ELR (cell line): Measurements from ENCODE around the gene INO80D.
A peak's percentile ranks its signal among the peaks of the same experiment; 100 is the strongest.
"Not testable (repeated sequence)": the region's sequence is repeated elsewhere in the genome, so short reads cannot be mapped to it uniquely, and the experiment has no call there.

Experiments
- DNase-seq: peaks from one replicate; pipeline ENCODE4 v3.0.0-alpha.2; 2015; ENCODE audit warnings: low read depth

INO80D gene, protein sequence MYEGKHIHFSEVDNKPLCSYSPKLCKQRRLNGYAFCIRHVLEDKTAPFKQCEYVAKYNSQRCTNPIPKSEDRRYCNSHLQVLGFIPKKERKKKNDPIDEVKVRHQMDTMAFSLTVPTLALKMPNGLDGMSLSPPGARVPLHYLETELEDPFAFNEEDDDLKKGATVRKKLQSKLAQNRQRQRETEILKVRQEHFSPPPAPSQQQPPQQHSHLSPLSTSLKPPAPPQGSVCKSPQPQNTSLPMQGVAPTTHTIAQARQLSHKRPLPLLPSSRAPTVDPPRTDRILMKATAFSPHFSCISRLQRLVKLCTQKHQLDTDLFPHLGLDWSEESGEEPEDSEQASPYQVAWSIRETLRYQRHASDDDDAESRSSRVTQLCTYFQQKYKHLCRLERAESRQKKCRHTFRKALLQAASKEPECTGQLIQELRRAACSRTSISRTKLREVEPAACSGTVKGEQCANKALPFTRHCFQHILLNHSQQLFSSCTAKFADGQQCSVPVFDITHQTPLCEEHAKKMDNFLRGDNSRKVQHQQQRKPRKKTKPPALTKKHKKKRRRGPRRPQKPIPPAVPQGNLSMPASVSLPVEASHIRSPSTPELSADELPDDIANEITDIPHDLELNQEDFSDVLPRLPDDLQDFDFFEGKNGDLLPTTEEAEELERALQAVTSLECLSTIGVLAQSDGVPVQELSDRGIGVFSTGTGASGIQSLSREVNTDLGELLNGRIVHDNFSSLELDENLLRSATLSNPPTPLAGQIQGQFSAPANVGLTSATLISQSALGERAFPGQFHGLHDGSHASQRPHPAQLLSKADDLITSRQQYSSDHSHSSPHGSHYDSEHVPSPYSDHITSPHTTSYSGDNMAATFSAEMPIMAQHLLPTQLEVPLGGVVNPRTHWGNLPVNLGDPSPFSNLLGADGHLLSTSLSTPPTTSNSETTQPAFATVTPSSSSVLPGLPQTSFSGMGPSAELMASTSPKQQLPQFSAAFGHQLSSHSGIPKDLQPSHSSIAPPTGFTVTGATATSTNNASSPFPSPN

GRCh38 chr2:206085742-206086445, at the start of gene INO80D:
Gene INO80D (minus strand): TSS chr2:206086174. CDS start chr2:206063016, 23,158 bp downstream.
- DNase-seq = peak; percentile 90

- peak; percentile 41 for DNase-seq
Measured at GRCh38 chr2:206127656-206128055, 41.7 kb upstream of the INO80D start.

- DNase-seq = no peak
Measured at GRCh38 chr2:206125901-206126300, 39.9 kb upstream of the INO80D start.

DNA sequence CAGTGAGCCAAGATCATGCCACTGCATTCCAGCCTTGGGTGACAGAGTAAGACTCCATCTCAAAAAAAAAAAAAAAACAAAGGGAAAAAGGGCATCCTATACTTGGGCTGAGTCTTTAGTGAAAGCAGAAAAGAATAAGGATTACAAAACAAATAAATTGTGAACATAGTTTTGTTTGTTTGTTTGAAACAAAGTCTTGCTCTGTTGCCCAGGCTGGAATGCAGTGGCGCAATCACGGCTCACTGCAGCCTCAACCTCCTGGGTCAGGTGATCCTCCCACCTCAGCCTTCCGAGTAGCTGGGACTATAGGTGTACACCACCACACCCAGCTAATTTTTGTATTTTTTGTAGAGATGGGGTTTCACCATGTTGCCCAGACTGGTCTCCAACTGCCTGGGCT, 36.6 kb upstream of the INO80D start:
- not testable (repeated sequence) for DNase-seq

DNA sequence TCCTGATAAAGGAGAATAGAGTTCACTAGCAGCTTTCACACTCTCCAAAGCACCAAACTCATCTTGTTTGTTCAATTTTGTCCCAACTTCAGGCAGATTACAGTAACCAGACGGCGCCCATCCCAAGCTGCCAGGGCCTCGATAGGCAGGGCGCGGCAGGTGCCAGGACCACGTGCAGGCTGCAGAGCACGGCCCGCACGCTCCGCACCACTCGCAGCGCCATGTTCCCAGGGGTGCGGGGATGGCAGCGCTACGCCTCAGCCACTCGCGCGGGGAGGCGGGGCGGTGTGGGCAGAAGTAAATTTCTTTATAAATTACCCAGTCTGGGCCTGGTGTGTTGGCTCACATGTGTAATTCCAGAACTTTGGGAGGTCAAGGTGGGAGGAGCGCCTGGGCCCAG, 30.3 kb upstream of the INO80D start:
- no peak for DNase-seq

- DNase-seq = peak; percentile 17
Measured at GRCh38 chr2:206115026-206115578, 29.1 kb upstream of the INO80D start.

DNA sequence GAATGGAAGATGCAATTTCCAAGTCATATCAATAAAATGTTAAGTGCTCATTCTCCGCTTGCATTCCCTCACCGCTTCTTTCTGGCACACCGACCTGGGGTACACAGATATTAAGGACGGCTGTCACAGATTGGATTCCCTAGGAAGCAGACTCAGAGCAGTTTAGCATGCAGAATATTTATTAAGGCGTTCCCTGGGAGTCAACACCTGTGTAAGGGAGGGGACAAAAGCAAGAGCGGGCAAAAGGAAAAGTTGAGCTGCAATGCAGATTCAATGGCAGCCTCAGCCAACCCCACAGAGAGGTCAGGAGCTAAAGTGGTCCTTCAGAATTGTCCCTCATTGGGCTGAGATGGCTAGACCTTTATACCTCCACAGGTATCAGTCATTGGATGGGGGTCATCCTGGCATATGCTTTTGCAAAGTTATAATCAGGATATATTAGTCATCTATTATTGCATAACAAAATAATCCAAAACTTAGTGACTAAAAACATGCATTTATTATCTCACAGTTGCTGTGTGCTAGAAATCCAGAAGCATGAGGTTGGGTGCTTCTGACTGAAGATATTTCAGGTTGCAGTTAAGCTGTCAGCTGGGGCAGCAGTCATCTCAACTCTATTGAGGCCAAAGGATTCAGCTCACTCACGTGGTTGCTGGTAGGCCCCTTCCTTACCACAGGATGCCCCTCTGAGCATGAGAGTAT, 27.0 kb upstream of the INO80D start:
- DNase-seq = peak; percentile 39

DNA sequence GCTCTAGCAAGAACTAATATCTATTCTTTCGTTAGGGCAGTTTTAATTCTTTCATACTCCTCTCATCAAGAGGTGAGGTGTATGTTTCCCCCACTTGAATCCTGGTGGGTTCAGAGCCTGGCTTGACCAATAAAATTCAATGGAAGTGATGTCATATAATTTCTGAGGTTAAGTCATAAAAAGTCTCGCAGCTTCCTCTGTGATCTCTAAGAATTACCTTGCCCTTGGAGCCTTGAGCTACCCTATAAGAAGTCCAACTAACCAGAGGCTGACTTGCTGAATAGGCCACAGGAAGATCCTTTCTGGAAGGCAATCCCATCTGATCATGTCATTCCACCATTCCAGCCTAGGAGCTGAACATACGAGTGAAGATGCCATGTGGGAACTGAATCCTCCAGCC, 26.1 kb upstream of the INO80D start:
- DNase-seq = peak; percentile 3

DNA sequence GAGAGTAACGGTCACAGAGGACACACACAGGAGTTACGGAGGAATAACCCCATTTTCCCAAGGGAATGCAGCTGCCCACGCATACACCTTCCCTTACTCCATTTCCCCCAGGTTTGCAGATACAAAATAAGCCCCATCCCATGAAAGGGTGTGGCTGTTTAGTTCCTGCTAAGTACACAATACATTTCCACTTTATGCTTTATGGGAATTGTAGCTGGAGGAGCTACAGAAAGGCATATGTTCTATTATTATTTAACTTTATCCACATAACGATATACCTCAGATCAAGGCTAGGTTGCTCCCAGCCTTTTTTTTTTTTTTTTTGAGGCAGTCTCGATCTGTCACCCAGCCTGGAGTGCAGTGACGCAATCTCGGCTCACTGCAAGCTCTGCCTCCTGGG, 22.7 kb upstream of the INO80D start:
- no peak for DNase-seq

DNA sequence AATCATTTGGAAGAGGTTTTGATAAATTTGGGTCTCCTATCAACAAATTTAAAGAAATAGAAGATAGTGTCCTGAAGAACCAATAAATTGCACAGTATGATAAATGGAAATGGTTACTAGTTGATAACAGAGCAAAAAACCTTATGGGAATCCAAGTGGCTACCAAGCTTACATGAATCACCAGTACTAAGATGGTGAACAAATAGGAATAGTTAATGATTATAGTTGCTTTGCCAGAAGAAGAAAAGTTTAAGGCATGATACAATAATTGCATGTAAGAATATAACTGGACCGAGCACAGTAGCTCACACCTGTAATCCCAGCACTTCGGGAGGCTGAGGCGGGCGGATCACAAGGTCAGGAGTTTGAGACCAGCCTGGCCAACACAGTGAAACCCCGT, 19.6 kb upstream of the INO80D start:
- no peak for DNase-seq

- DNase-seq = peak; percentile 5
Measured at GRCh38 chr2:206105038-206105437, 19.1 kb upstream of the INO80D start.

DNA sequence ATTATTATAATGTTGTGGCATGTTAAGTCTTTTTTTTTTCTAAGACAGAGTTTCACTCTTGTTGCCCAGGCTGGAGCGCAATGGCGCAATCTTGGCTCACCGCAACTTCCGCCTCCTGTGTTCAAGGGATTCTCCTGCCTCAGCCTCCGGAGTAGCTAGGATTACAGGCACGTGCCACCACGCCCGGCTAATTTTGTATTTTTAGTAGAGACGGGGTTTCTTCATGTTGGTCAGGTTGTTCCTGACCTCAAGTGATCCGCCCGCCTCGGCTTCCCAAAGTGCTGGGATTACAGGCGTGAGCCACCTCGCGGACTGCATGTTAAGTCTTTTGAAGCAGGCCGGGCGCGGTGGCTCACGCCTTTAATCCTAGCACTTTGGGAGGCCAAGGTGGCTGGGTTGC, 12.9 kb upstream of the INO80D start:
- not testable (repeated sequence) for DNase-seq

GRCh38 chr2:206098471-206098870, 12.5 kb upstream of the INO80D start:
- DNase-seq = no peak

DNA sequence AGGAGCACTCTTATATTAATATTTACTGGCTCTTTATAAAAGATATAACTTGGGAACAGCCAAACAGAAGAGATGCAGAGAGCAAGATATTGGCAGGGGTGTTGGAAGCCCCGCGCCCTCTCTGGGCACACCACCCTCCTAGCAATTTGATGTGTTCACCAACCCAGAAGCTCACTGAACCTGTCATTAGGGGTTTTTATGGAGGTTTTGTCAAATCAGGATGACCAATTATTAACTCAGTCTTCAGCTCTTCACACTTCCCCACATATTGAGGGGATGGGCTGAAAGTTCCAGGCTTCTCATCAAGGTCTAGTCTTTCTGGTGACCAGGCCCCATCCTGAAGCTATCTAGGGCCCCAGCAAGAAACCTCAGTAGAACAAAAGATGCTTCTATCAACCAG, 10.9 kb upstream of the INO80D start:
- DNase-seq = no peak

DNA sequence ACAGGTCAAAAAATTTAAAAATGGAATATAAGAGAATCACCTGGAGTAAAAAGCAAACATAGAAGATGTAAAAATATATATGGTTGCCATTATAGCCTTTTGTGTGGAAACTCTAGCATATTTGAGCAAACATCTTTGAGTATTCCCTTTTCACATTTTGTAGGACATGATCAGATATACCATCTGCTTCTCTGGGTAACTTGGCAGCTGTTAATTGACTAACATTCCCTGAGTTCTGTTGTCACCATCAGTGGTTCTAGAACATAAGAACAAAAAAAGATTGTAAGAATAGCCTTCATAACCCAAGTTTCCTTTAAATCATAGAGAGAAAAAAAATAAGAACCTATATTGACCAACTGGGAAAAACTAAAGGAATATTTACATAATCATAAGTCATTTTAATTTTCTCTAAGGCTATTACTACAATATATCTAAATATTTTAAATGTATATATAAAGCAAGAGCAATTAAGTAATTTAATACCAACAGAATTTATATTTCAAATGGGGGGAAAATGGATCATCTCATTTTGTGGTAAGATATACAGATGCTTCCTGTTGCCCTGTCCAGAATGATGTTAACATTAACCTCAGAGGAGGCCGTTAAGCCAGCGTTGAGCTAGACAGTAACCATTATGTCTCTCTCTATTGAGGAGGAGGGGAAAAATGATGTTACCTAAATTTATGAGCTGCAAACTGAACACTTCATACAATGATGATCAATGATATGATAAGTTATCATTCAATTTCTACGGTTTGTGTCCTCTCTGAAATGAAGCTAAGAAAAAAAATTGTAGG, 9.8 kb upstream of the INO80D start:
- DNase-seq = no peak

- no peak for DNase-seq
Measured at GRCh38 chr2:206092297-206092696, 6.3 kb upstream of the INO80D start.

GRCh38 chr2:206088248-206088647, 2.3 kb upstream of the INO80D start:
- DNase-seq = no peak

DNA sequence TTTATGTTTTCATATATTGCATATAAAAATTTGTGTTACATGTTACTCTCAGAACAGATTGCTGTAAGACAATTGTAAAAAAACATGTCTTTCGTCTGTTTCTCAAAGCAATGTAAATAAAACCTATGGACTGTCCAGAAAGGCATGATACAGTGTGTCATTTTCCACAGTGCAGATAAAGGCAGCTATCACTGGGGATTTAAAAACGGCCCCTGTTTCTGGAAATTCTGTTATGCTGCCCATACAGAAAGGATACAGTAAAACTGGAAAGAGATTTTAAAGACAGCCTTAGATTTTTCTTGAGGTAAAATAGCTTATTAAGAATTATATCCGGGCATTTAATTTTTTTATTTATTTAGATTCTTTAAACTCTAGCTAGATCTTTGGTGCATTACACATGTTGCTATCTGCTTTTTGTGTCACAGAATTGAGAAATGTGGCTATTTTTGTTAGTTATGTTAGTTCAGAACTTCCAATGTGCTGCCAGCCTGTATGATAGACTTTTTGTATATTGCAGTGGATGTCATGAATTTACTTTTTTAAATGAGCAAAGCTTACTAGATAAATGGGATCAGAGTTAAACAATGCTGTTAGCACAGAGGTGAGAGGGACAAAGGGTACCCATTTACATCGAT, 859 bp upstream of the INO80D start:
- DNase-seq = peak; percentile 50

DNA sequence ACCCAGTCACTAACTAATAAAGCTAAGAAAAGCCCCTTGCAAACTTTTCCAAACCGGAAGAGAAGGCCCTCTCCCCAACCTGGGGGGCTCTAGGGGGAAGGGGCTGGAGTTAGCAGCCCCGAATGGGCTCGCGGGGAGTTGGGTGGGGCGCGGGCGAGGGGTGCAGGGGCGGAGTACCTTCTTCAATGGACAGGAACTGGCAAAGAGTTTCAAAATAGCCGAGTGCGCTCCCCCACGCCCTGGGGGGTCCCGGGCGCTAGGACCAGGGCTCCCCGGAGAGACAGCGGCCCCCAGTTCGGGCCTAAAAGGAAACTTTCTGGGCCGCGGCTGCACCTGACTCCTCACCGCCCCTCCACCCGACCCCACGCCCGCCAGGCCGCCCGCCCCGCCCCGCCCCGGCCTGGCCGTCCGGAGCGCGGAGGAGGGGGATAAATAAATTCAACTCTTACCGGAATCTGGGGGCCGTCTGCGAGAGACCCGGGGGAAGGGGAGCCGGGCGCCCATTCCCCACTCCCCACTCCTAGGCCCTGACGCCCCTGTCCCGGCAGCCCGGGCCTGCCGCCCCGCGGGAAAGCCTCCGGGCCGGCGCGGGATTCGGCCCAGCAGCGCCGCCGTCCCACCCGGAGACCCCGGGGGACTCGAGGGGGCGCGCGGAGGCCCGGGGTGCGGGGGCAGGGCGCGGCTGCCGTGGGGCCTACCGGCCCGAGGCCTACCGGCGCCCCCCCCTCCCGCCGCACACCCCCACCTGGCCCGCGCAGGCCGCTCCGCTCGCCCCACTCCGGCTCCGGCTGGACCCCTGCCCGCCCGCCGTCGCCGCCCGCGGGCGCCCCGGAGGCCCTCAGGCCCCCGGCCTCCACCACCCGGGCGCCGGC, 868 bp downstream of the INO80D start:
- peak; percentile 54 for DNase-seq
